Spleen (tissue), 11 donors: ENCODE measurements around the gene CSF2RB. TPM values are rescaled to one million over a fixed set of nuclear protein-coding genes. Genes with fewer than 3 reads are reported as not detected.

Experiments used
- DNase-seq: peaks from one replicate; pipeline ENCODE4 v3.0.0-alpha.2; 2020
- H3K27ac ChIP-seq, 8 donors: fragments of 200-600 bp; sonication (generic) in 7 of 8; 1 replicate in 4 of 8; 2 replicates in 4 of 8; pipeline versions ENCODE4 v1.5.0 to v1.8.0; 2016 to 2021; ENCODE audit warnings: inconsistent platforms in 4 of 8, mild to moderate bottlenecking in 4 of 8, moderate library complexity in 1 of 8
- H3K27me3 ChIP-seq, 7 donors: fragments of 200-600 bp; sonication (generic) in 6 of 7; replicated peaks in 1 of 7; 1 replicate in 4 of 7; 2 replicates in 3 of 7; pipeline versions ENCODE4 v1.5.0 to v1.8.0; 2016 to 2021; ENCODE audit warnings: inconsistent platforms in 3 of 7, mild to moderate bottlenecking in 1 of 7
- H3K36me3 ChIP-seq, 6 donors: fragments of 200-600 bp; sonication (generic) in 5 of 6; 1 replicate in 4 of 6; 2 replicates in 2 of 6; pipeline versions ENCODE4 v1.5.0 to v1.8.0; 2016 to 2021; ENCODE audit warnings: inconsistent platforms in 2 of 6
- H3K4me1 ChIP-seq, 6 donors: fragments of 200-600 bp; sonication (generic) in 5 of 6; 1 replicate in 3 of 6; 2 replicates in 3 of 6; pipeline versions ENCODE4 v1.5.0 to v1.8.0; 2016 to 2021; ENCODE audit warnings: inconsistent platforms in 3 of 6
- H3K4me3 ChIP-seq, 8 donors: fragments of 200-600 bp; sonication (generic) in 7 of 8; 1 replicate in 4 of 8; 2 replicates in 4 of 8; pipeline versions ENCODE4 v1.5.0 to v1.8.0; 2016 to 2021; ENCODE audit warnings: inconsistent platforms in 4 of 8, mild to moderate bottlenecking in 4 of 8, moderate library complexity in 2 of 8
- H3K9me3 ChIP-seq, 8 donors: fragments of 200-600 bp; sonication (generic) in 7 of 8; 1 replicate in 4 of 8; 2 replicates in 4 of 8; pipeline versions ENCODE4 v1.5.0 to v1.8.0; 2016 to 2021; ENCODE audit warnings: inconsistent platforms in 4 of 8
- POLR2A ChIP-seq, 3 donors: fragments of 450-650 bp; IDR thresholded peaks; one replicate each; pipeline ENCODE4 v1.5.1; 2017; ENCODE audit warnings: antibody characterized with exemption in 3 of 3, mild to moderate bottlenecking in 1 of 3
- POLR2AphosphoS5 ChIP-seq, 3 donors: sonication (generic); formaldehyde crosslinking; IDR thresholded peaks; one replicate each; pipeline ENCODE4 v1.5.1; 2017; ENCODE audit warnings: antibody characterized with exemption in 3 of 3
- WGBS, 5 donors: extraction: QIAGEN DNeasy Blood & Tissue Kit in 3 of 5; methylation state at CpG; one replicate each; pipeline versions ENCODE4 v1.1.5 to v1.1.7; 2013 to 2018; 5-methylcytosine and 5-hydroxymethylcytosine counted together
- intact Hi-C: fragments of 100-400 bp; cut with DNase I; formaldehyde crosslinking; loops from one replicate; pipeline ENCODE4 v1.15.0; 2023; ENCODE audit warnings: low total_unique reads
- polyA plus RNA-seq, 3 donors: library from polyadenylated mRNA; stranded (reverse); fragments of 200-250 nt; gene quantifications; one replicate each; pipeline ENCODE4 v1.2.1, GENCODE V29; 2013
- total RNA-seq, 7 donors: library from RNA; depleted of rRNA in 3 of 7; stranded (reverse); fragments of >200 nt in 3 of 7; fragmentation: NEBNext Ultra II Directional in 4 of 7; extraction: Animal tissue kit (Norgen Biotek cat#: 25700) in 4 of 7; gene quantifications; one replicate each; pipeline versions ENCODE4 v1.1.0 to v1.2.1, GENCODE V29; 2016 to 2021
- TF ChIP-seq, protein P1 (sequence below), 11 experiments: fragments of 200-600 bp in 7 of 11; fragments of 450-650 bp in 4 of 11; sonication (generic) in 4 of 11; IDR thresholded peaks in 8 of 11; conservative IDR thresholded peaks in 3 of 11; 1 replicate in 7 of 11; 2 replicates in 4 of 11; pipeline versions ENCODE4 v1.4.0 to v1.8.0; 2016 to 2021; ENCODE audit warnings: antibody characterized with exemption in 11 of 11, inconsistent platforms in 4 of 11, mild to moderate bottlenecking in 1 of 11
- donor health status: healthy with polysubstance abuse.
- donor health status: DM: no; HTN: no; CAD: no; lungs with moderate emphysema.
- donor health status: DM: no; HTN: no; CAD: no.
- donor health status: Bipolar disorder and iron deficiency.
- donor health status: healthy.
- donor health status: DM: no; HTN: no; CAD: no.
- donor health status: DM: yes; HTN: yes; CAD: no.

CSF2RB gene
- total and polyA plus RNA-seq, 10 donors, result 14.2 to 110 (median 45.9) TPM

DNA sequence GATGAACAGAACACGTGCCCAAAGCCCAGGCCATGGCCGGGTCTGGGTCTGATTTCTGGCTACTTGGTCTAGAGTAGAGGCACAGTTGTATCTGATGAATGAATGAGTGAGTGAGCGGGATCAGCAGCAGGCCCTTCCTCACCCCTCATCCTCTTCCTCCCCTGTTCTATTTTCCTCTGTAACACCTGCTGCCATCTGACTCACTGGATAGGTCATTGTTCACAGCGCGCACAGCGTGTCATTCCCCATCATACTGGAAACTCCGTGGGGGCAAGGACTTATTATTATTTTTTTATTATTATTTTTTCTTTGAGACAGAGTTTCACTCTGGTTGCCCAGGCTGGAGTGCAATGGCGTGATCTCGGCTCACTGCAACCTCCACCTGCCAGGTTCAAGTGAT lies 38.7 kb upstream of the CSF2RB start:
- DNase-seq, result no peak
- peaks cover 0 to 94% (median 42%) of the 10 kb centered on the region in 6 donors for H3K36me3 ChIP-seq
- peaks cover 0 to 38% (median 16%) of the 10 kb centered on the region in 6 donors for H3K4me1 ChIP-seq
- WGBS, 5 donors, result 77 to 95% (median 90%) methylated on average over 8 to 9 of the region's 9 CpGs
- peaks cover 0 to 11% (median 0%) of the 10 kb centered on the region in 7 donors for H3K27me3 ChIP-seq
- H3K27ac ChIP-seq, result peak overlapping the region in 6 of 8 donors; percentile 76 to 91 (median 84)
- TF ChIP-seq POLR2A (IDR thresholded peaks at IDR 0.05) (no peak), POLR2AphosphoS5 (IDR thresholded peaks at IDR 0.05) (no peak)
- TF ChIP-seq, protein P1, sequence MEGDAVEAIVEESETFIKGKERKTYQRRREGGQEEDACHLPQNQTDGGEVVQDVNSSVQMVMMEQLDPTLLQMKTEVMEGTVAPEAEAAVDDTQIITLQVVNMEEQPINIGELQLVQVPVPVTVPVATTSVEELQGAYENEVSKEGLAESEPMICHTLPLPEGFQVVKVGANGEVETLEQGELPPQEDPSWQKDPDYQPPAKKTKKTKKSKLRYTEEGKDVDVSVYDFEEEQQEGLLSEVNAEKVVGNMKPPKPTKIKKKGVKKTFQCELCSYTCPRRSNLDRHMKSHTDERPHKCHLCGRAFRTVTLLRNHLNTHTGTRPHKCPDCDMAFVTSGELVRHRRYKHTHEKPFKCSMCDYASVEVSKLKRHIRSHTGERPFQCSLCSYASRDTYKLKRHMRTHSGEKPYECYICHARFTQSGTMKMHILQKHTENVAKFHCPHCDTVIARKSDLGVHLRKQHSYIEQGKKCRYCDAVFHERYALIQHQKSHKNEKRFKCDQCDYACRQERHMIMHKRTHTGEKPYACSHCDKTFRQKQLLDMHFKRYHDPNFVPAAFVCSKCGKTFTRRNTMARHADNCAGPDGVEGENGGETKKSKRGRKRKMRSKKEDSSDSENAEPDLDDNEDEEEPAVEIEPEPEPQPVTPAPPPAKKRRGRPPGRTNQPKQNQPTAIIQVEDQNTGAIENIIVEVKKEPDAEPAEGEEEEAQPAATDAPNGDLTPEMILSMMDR (IDR thresholded peaks at IDR 0.05 in 8 of 11, conservative IDR thresholded peaks at IDR 0.05 in 3 of 11), result no peak
- H3K9me3 ChIP-seq, result peaks cover 0 to 7% (median under 1%) of the 10 kb centered on the region in 8 donors
- peak overlapping the region in 1 of 8 donors; percentile 46 for H3K4me3 ChIP-seq
- intact Hi-C loops, result no loop called here

DNA sequence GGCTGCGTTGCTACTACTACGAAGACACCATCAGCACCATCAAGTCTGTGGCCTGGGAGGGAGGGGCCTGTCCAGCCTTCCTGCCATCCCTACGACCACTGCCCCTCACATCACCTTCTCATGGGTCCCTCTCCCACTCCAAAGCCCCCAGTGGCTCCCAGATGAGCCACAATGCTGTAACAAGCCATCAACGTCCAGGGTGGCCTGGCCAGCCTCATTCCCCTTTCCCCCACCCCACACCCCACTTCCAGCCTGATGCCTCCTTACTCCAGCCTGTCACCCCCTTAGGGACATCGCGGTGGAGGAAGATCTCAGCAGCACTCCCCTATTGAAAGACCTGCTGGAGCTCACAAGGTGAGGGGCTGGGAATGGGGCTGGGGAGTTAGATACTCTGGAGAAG lies 37.7 kb upstream of the CSF2RB start:
- Histone ChIP-seq H3K9me3 (peaks cover 4 to 17% (median 8%) of the 10 kb centered on the region in 8 donors), H3K36me3 (peaks cover 0 to 84% (median 39%) of the 10 kb centered on the region in 6 donors), H3K27me3 (peaks cover 0 to 11% (median 0%) of the 10 kb centered on the region in 7 donors), H3K4me3 (no peak overlapping the region), H3K27ac (peak overlapping the region in 3 of 8 donors; percentile 27 to 91 (median 90)), H3K4me1 (peaks cover 0 to 38% (median 16%) of the 10 kb centered on the region in 6 donors)
- TF ChIP-seq, protein P1 (IDR thresholded peaks at IDR 0.05 in 8 of 11, conservative IDR thresholded peaks at IDR 0.05 in 3 of 11), result no peak
- TF ChIP-seq POLR2A (IDR thresholded peaks at IDR 0.05) (no peak), POLR2AphosphoS5 (IDR thresholded peaks at IDR 0.05) (no peak)
- no peak for DNase-seq
- WGBS, 5 donors, result 84 to 92% (median 87%) methylated on average over 6 of the region's 6 CpGs
- intact Hi-C loops, result no loop called here

DNA sequence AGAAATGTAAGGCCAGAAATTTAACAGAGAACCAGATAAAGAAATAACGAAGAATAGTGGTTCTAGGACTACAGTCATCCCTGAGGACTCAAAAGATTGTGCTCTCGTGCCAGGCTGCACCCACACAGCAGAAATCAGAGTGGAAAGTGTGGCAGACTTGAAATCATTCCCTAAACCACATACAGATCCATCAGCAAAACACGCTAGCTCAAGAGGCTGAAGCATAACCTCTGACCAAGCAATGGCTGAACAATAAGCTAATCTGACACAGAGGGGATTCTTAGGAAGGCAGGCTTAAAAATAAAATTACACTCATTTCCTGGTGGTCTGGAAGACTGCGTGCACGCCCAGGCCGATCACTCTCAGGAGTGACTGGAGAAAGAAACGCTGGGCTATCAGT lies 33.7 kb upstream of the CSF2RB start:
- peaks cover 0 to 18% (median 0%) of the 10 kb centered on the region in 7 donors for H3K27me3 ChIP-seq
- TF ChIP-seq, protein P1 (IDR thresholded peaks at IDR 0.05 in 8 of 11, conservative IDR thresholded peaks at IDR 0.05 in 3 of 11), result no peak
- TF ChIP-seq POLR2AphosphoS5 (IDR thresholded peaks at IDR 0.05) (no peak), POLR2A (IDR thresholded peaks at IDR 0.05) (no peak)
- H3K9me3 ChIP-seq, result peaks cover 4 to 52% (median 36%) of the 10 kb centered on the region in 8 donors
- intact Hi-C loops, result no loop called here
- H3K4me1 ChIP-seq, result peaks cover 0 to 10% (median under 1%) of the 10 kb centered on the region in 6 donors
- no peak for DNase-seq
- peaks cover 0 to 45% (median 26%) of the 10 kb centered on the region in 6 donors for H3K36me3 ChIP-seq
- no peak overlapping the region for H3K27ac ChIP-seq
- WGBS, 5 donors, result 64 to 91% (median 78%) methylated on average over 7 of the region's 7 CpGs
- H3K4me3 ChIP-seq, result no peak overlapping the region

DNA sequence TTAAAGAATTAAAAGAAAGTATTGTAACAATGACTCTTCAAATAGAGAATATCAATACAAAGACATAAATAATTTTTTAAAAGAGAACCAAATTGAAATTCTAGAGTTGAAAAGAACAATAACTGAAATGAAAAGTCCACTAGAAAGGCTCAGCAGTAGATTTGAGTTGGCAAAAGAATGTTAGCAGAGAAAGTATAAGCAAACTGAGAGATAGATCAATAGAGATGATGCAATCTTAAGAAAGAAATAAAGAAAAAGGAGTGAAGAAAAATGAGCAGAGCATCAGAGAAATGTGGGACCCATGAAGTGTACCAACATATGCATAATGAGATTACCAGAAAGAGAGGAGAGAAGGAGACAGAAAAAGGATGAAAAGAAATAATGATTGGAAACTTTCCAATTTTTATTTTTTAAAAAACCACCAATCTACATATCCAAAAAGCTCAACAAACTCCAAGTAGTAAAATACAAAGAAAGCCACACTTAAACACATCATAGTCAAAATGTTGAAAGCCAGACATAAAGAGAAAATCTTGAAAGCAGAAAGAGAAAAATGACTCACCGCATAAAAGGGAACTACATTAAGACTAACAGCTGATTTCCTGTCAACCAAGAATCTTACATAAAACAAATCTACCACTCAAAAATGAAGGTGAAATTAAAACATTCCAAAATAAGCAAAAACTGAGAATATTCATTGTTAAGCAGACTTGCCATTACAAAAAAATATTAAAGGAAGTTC lies 31.8 kb upstream of the CSF2RB start:
- TF ChIP-seq POLR2A (IDR thresholded peaks at IDR 0.05) (no peak), POLR2AphosphoS5 (IDR thresholded peaks at IDR 0.05) (no peak)
- TF ChIP-seq, protein P1 (IDR thresholded peaks at IDR 0.05 in 8 of 11, conservative IDR thresholded peaks at IDR 0.05 in 3 of 11), result no peak
- no peak for DNase-seq
- Histone ChIP-seq H3K4me1 (peaks cover 0 to 17% (median 2%) of the 10 kb centered on the region in 6 donors), H3K4me3 (no peak overlapping the region), H3K36me3 (peaks cover 0 to 26% (median 11%) of the 10 kb centered on the region in 6 donors), H3K27ac (peak overlapping the region in 3 of 8 donors; percentile 3 to 35 (median 19)), H3K27me3 (peaks cover 0 to 18% (median 0%) of the 10 kb centered on the region in 7 donors), H3K9me3 (peaks cover 4 to 52% (median 36%) of the 10 kb centered on the region in 8 donors)
- WGBS, 5 donors, result 25 to 54% (median 41%) methylated on average over 1 of the region's 1 CpG
- intact Hi-C loops, result no loop called here
